ENCODE measurements around the gene LHPP.
"Not testable (repeated sequence)": the region's sequence is repeated elsewhere in the genome, so short reads cannot be mapped to it uniquely, and the experiment has no call there.

Gene LHPP

DNA sequence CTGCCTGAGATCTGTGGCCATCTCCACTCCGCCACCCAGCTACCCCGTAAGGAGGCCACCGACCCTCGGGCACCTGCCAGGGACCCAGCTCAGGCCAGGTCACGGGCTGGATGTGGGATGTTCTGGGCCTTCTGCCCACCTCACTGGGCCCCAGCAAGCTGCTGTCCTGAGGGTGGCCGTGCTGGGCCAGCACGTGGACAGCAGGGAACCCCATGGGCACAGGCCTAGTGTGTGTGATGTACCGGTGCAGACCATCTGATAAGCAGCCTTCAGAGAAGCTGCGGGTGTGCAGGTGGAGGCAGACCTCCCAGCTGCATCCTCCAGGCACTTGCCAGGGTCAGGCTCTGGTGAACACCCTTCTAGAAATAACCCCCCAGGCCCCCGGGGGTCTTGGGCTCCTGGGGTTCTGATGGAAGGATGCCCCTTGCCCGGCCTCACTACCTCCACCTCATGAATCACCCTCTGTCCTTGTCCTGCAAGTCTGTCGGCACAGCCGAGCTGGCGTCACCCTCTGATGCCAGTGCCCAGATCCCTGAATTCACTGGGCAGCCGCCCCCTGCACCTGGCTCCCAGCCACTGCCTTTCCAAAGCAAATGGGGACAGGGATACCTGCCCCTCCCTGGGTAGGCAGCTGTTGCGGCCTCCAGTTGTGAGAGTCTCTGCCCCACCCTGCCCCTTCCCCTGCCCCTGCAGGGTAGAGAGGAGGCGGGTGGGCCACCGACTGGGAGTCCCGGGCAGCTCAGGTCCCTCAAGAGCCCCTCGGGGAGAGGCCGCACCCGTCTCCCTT is 142.8 kb downstream of the LHPP start:
- no peak for TF ChIP-seq POLR2A (IDR thresholded peaks at IDR 0.05; ENCODE audit: low read depth, low read length)
- no peak for TF ChIP-seq TAF1 (IDR thresholded peaks at IDR 0.05; ENCODE audit: borderline replicate concordance, low read depth, low read length)
- TF ChIP-seq POLR2AphosphoS5 (IDR thresholded peaks at IDR 0.05; ENCODE audit: low read depth, low read length), result no peak
- no peak for FAIRE-seq
- DNase-seq (ENCODE audit: insufficient read length), result no peak

- DNase-seq (ENCODE audit: insufficient read length) (no peak), FAIRE-seq (no peak)
- no peak for TF ChIP-seq TAF1 (IDR thresholded peaks at IDR 0.05; ENCODE audit: borderline replicate concordance, low read depth, low read length)
- TF ChIP-seq POLR2AphosphoS5 (IDR thresholded peaks at IDR 0.05; ENCODE audit: low read depth, low read length), result no peak
- TF ChIP-seq POLR2A (IDR thresholded peaks at IDR 0.05; ENCODE audit: low read depth, low read length), result no peak
Measured at GRCh38 chr10:124605001-124605370, 143.4 kb downstream of the LHPP start.

DNA sequence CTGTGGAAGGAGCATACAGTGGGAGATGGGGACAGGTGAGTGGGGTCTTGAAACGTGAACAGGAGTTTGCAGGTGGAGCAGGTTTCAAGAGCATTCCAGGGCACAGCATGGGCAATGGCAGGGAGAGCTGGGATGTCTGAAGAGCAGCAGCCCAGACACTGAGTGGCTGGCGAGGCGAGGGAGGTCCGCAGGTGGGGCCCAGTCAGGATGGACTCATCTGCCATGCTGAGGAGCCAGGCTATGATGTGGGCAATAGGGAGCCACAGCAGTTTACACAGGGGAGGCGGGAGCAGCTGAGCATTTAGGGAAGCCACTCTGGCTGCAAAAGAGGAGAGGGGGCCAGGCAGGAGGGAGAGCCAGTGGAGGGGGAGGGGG is 143.8 kb downstream of the LHPP start:
- FAIRE-seq (no peak), DNase-seq (ENCODE audit: insufficient read length) (no peak)
- TF ChIP-seq TAF1 (IDR thresholded peaks at IDR 0.05; ENCODE audit: borderline replicate concordance, low read depth, low read length), result no peak
- TF ChIP-seq POLR2A (IDR thresholded peaks at IDR 0.05; ENCODE audit: low read depth, low read length), result no peak
- TF ChIP-seq POLR2AphosphoS5 (IDR thresholded peaks at IDR 0.05; ENCODE audit: low read depth, low read length), result no peak

GRCh38 chr10:124605856-124606812 is 144.5 kb downstream of the LHPP start:
- DNase-seq (ENCODE audit: insufficient read length) (no peak), FAIRE-seq (no peak)
- no peak for TF ChIP-seq POLR2A (IDR thresholded peaks at IDR 0.05; ENCODE audit: low read depth, low read length)
- no peak for TF ChIP-seq POLR2AphosphoS5 (IDR thresholded peaks at IDR 0.05; ENCODE audit: low read depth, low read length)
- TF ChIP-seq TAF1 (IDR thresholded peaks at IDR 0.05; ENCODE audit: borderline replicate concordance, low read depth, low read length), result no peak

GRCh38 chr10:124606822-124607221 is 145.2 kb downstream of the LHPP start:
- no peak for FAIRE-seq
- no peak for DNase-seq (ENCODE audit: insufficient read length)
- TF ChIP-seq POLR2A (IDR thresholded peaks at IDR 0.05; ENCODE audit: low read depth, low read length), result no peak
- no peak for TF ChIP-seq POLR2AphosphoS5 (IDR thresholded peaks at IDR 0.05; ENCODE audit: low read depth, low read length)
- TF ChIP-seq TAF1 (IDR thresholded peaks at IDR 0.05; ENCODE audit: borderline replicate concordance, low read depth, low read length), result no peak

DNA sequence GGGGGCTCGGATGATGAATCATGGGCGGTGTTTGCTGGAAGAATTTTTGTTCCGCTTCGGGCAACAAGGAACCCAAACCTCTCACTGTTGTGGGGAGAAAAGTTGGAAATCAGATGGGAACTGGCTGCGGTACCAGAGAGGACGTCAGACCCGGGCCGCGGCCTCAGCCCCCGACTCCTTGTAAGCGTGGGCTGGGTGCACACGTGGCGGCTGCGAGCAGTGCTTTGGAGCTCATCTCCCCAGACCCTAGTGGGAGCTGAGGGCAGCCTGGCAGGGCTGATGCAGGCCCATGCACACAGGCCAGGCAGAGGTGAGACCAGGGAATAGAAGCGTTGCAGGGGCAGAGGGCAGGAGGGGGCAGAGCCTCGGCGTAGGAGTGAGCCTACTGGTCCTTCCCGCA is 146.1 kb downstream of the LHPP start:
- DNase-seq (ENCODE audit: insufficient read length) (no peak), FAIRE-seq (no peak)
- TF ChIP-seq POLR2A (IDR thresholded peaks at IDR 0.05; ENCODE audit: low read depth, low read length) (no peak), POLR2AphosphoS5 (IDR thresholded peaks at IDR 0.05; ENCODE audit: low read depth, low read length) (no peak), TAF1 (IDR thresholded peaks at IDR 0.05; ENCODE audit: borderline replicate concordance, low read depth, low read length) (no peak)

GRCh38 chr10:124608093-124608721 is 146.6 kb downstream of the LHPP start:
- TF ChIP-seq TAF1 (IDR thresholded peaks at IDR 0.05; ENCODE audit: borderline replicate concordance, low read depth, low read length) (no peak), POLR2A (IDR thresholded peaks at IDR 0.05; ENCODE audit: low read depth, low read length) (no peak), POLR2AphosphoS5 (IDR thresholded peaks at IDR 0.05; ENCODE audit: low read depth, low read length) (no peak)
- FAIRE-seq, result no peak
- DNase-seq (ENCODE audit: insufficient read length), result no peak

GRCh38 chr10:124609698-124610097 is 148.1 kb downstream of the LHPP start:
- DNase-seq (ENCODE audit: insufficient read length), result no peak
- TF ChIP-seq POLR2AphosphoS5 (IDR thresholded peaks at IDR 0.05; ENCODE audit: low read depth, low read length) (no peak), POLR2A (IDR thresholded peaks at IDR 0.05; ENCODE audit: low read depth, low read length) (no peak), TAF1 (IDR thresholded peaks at IDR 0.05; ENCODE audit: borderline replicate concordance, low read depth, low read length) (no peak)
- FAIRE-seq, result no peak

DNA sequence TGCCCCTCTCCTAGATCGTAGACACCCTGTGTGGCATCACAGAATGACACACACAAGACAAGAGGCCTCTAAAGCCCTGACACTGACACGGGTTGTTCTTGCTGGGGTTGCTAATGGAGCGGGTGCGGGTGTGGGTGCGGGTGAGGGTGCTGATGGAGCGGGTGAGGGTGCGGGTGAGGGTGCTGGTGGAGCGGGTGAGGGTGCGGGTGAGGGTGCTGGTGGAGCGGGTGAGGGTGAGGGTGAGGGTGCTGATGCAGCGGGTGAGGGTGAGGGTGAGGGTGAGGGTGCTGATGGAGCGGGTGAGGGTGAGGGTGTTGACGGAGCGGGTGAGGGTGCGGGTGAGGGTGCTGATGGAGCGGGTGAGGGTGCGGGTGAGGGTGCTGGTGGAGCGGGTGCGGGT is 148.6 kb downstream of the LHPP start:
- not testable (repeated sequence) for FAIRE-seq; DNase-seq (ENCODE audit: insufficient read length)

DNA sequence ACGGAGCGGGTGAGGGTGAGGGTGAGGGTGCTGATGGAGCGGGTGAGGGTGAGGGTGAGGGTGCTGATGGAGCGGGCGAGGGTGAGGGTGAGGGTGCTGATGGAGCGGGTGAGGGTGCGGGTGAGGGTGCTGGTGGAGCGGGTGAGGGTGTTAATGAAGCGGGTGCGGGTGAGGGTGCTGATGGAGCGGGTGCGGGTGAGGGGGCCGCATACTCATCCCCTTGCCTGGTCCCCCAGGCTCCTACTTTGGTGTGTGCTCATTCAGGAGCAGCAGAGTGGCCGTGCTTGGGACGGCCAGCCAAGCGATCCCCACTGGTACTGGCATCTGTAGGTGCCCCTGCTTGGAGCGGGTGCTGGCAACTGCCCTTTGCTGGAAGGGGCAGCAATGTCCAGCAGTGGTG is 149.2 kb downstream of the LHPP start:
- FAIRE-seq; DNase-seq (ENCODE audit: insufficient read length): not testable (repeated sequence)

- no peak for FAIRE-seq
- DNase-seq (ENCODE audit: insufficient read length), result no peak
- TF ChIP-seq POLR2AphosphoS5 (IDR thresholded peaks at IDR 0.05; ENCODE audit: low read depth, low read length), result no peak
- TF ChIP-seq POLR2A (IDR thresholded peaks at IDR 0.05; ENCODE audit: low read depth, low read length), result no peak
- no peak for TF ChIP-seq TAF1 (IDR thresholded peaks at IDR 0.05; ENCODE audit: borderline replicate concordance, low read depth, low read length)
Measured at GRCh38 chr10:124611738-124612137, 150.1 kb downstream of the LHPP start.

All from GM12892 (cell line).